Neuronal stem cell (in vitro differentiated cells): ENCODE measurements around the gene DIP2B.

Source experiments
- DNase-seq: peaks from one replicate; pipeline ENCODE4 v3.0.0-alpha.2; 2013; ENCODE audit warnings: low spot score
- H2AFZ ChIP-seq: one replicate; pipeline ENCODE4 v1.6.1; 2013; ENCODE audit warnings: mild to moderate bottlenecking, low read length, inconsistent platforms
- H2AK5ac ChIP-seq: 2 replicates; pipeline ENCODE4 v1.6.1; 2013; ENCODE audit warnings: low read depth, mild to moderate bottlenecking, inconsistent platforms, low read length, moderate library complexity, mixed read lengths
- H2BK120ac ChIP-seq: 2 replicates; pipeline ENCODE4 v1.6.1; 2013; ENCODE audit warnings: low read depth, mild to moderate bottlenecking, inconsistent platforms, low read length, moderate library complexity, mixed read lengths
- H2BK12ac ChIP-seq: one replicate; pipeline ENCODE4 v1.6.1; 2013; ENCODE audit warnings: low read length, inconsistent platforms
- H2BK15ac ChIP-seq: 2 replicates; pipeline ENCODE4 v1.6.1; 2013; ENCODE audit warnings: mild to moderate bottlenecking, low read length, inconsistent platforms, mixed read lengths
- H2BK5ac ChIP-seq: one replicate; pipeline ENCODE4 v1.6.1; 2013; ENCODE audit warnings: inconsistent platforms, mild to moderate bottlenecking, low read length, moderate library complexity
- H3K14ac ChIP-seq: one replicate; pipeline ENCODE4 v1.6.1; 2013; ENCODE audit warnings: low read length, inconsistent platforms
- H3K18ac ChIP-seq: 2 replicates; pipeline ENCODE4 v1.6.1; 2013; ENCODE audit warnings: low read length, inconsistent platforms
- H3K23ac ChIP-seq: 2 replicates; pipeline ENCODE4 v1.6.1; 2013; ENCODE audit warnings: low read depth, mild to moderate bottlenecking, mixed read lengths, low read length, inconsistent platforms; ENCODE audit not compliant: poor library complexity
- H3K27ac ChIP-seq: replicated peaks from 3 replicates; pipeline ENCODE4 v1.5.1; 2013; ENCODE audit warnings: low read length, inconsistent platforms
- H3K27me3 ChIP-seq, 3 experiments: 2 replicates each; pipeline ENCODE4 v1.6.1; 2013; ENCODE audit warnings: low read length in 3 of 3, mild to moderate bottlenecking in 2 of 3, inconsistent platforms in 1 of 3, low read depth in 1 of 3, mixed read lengths in 1 of 3, moderate library complexity in 1 of 3; ENCODE audit not compliant: control insufficient read depth in 3 of 3, insufficient read depth in 3 of 3
- H3K36me3 ChIP-seq, 2 donors: replicated peaks in 1 of 2; 2 replicates each; pipeline ENCODE4 v1.6.1; 2013; ENCODE audit warnings: low read length in 2 of 2; ENCODE audit not compliant: control insufficient read depth in 2 of 2, insufficient read depth in 2 of 2
- H3K4ac ChIP-seq: 2 replicates; pipeline ENCODE4 v1.6.1; 2013; ENCODE audit warnings: inconsistent platforms, mild to moderate bottlenecking, low read length, moderate library complexity
- H3K4me1 ChIP-seq, 2 donors: 1 replicate in 1 of 2; 2 replicates in 1 of 2; pipeline ENCODE4 v1.6.1; 2013; ENCODE audit warnings: low read length in 2 of 2, low read depth in 1 of 2; ENCODE audit not compliant: control insufficient read depth in 2 of 2, insufficient read depth in 1 of 2
- H3K4me2 ChIP-seq: one replicate; pipeline ENCODE4 v1.6.1; 2013; ENCODE audit warnings: mild to moderate bottlenecking, low read length, inconsistent platforms; ENCODE audit not compliant: insufficient read depth, poor library complexity, severe bottlenecking
- H3K4me3 ChIP-seq, 2 donors: 2 replicates each; pipeline ENCODE4 v1.5.1; 2013; ENCODE audit warnings: low read length in 2 of 2, mild to moderate bottlenecking in 2 of 2, inconsistent platforms in 1 of 2, moderate library complexity in 1 of 2
- H3K79me1 ChIP-seq: one replicate; pipeline ENCODE4 v1.6.1; 2013; ENCODE audit warnings: low read depth, mild to moderate bottlenecking, inconsistent platforms, low read length, moderate library complexity
- H3K9ac ChIP-seq: one replicate; pipeline ENCODE4 v1.6.1; 2013; ENCODE audit warnings: mild to moderate bottlenecking, low read depth, low read length, inconsistent platforms; ENCODE audit not compliant: poor library complexity
- H3K9me3 ChIP-seq, 2 donors: replicated peaks in 1 of 2; 2 replicates each; pipeline versions ENCODE3 to v1.6.1; 2013; ENCODE audit warnings: low read length in 2 of 2, mild to moderate bottlenecking in 2 of 2, inconsistent platforms in 1 of 2, low read depth in 1 of 2, mixed read lengths in 1 of 2, moderate library complexity in 1 of 2; ENCODE audit not compliant: control insufficient read depth in 2 of 2, insufficient read depth in 1 of 2
- H4K8ac ChIP-seq: one replicate; pipeline ENCODE4 v1.6.1; 2013; ENCODE audit warnings: low read depth, mild to moderate bottlenecking, inconsistent platforms, low read length, moderate library complexity
- H4K91ac ChIP-seq: one replicate; pipeline ENCODE4 v1.6.1; 2013; ENCODE audit warnings: low read length, low read depth, mild to moderate bottlenecking, inconsistent platforms; ENCODE audit not compliant: poor library complexity
- WGBS, 2 donors: extraction: QIAGEN DNeasy Blood & Tissue Kit; methylation state at CpG; one replicate each; pipeline ENCODE4 v1.1.7; 2013; ENCODE audit warnings: missing lambda C conversion rate in 2 of 2, mixed read lengths in 1 of 2; ENCODE audit not compliant: insufficient read length in 2 of 2, insufficient replicate concordance in 1 of 2; ENCODE audit errors: extremely low coverage in 2 of 2; 5-methylcytosine and 5-hydroxymethylcytosine counted together

Gene DIP2B

GRCh38 chr12:50640321-50640939 is 135.6 kb downstream of the DIP2B start:
- Histone ChIP-seq H3K23ac (no peak overlapping the region), H4K8ac (no peak overlapping the region), H2BK120ac (no peak overlapping the region), H3K4me2 (no peak overlapping the region), H3K4ac (no peak overlapping the region), H3K14ac (no peak overlapping the region), H2BK12ac (no peak overlapping the region), H3K27ac (no peak overlapping the region), H3K36me3 (peaks cover 1 to 17% of the 10 kb centered on the region in 2 donors), H2AK5ac (no peak overlapping the region), H3K18ac (no peak overlapping the region), H3K4me1 (peaks cover 2 to 5% of the 10 kb centered on the region in 2 donors), H4K91ac (no peak overlapping the region), H3K4me3 (no peak overlapping the region), H2BK15ac (no peak overlapping the region), H2BK5ac (no peak overlapping the region), H3K79me1 (no peaks in the 10 kb centered on the region), H3K9ac (no peak overlapping the region), H2AFZ (no peak overlapping the region), H3K27me3 (no peaks in the 10 kb centered on the region), H3K9me3 (no peaks in the 10 kb centered on the region)
- WGBS, 2 donors, result no CpG with 5 or more reads among the region's 7 CpGs
- no peak for DNase-seq

- no peak overlapping the region for H3K4ac ChIP-seq
- no peak overlapping the region for H3K27ac ChIP-seq
- H3K9me3 ChIP-seq, result no peaks in the 10 kb centered on the region
- H3K4me1 ChIP-seq, result peaks cover 2 to 3% of the 10 kb centered on the region in 2 donors
- H2BK12ac ChIP-seq, result no peak overlapping the region
- no peak overlapping the region for H2AFZ ChIP-seq
- H2BK5ac ChIP-seq, result no peak overlapping the region
- no peaks in the 10 kb centered on the region for H3K79me1 ChIP-seq
- H3K14ac ChIP-seq, result no peak overlapping the region
- H3K4me2 ChIP-seq, result no peak overlapping the region
- H3K18ac ChIP-seq, result no peak overlapping the region
- peaks cover 1 to 17% of the 10 kb centered on the region in 2 donors for H3K36me3 ChIP-seq
- no peak overlapping the region for H3K23ac ChIP-seq
- H3K9ac ChIP-seq, result no peak overlapping the region
- no peak overlapping the region for H2AK5ac ChIP-seq
- no peak overlapping the region for H2BK120ac ChIP-seq
- DNase-seq, result no peak
- no peak overlapping the region for H4K8ac ChIP-seq
- no peaks in the 10 kb centered on the region for H3K27me3 ChIP-seq
- H3K4me3 ChIP-seq, result no peak overlapping the region
- no peak overlapping the region for H4K91ac ChIP-seq
- no CpG with 5 or more reads among the region's 5 CpGs for WGBS, 2 donors
- H2BK15ac ChIP-seq, result no peak overlapping the region
Observed at GRCh38 chr12:50641566-50641965, 136.8 kb downstream of the DIP2B start.

GRCh38 chr12:50642035-50642451 is 137.3 kb downstream of the DIP2B start:
- Histone ChIP-seq H2BK12ac (no peak overlapping the region), H3K4ac (no peak overlapping the region), H2BK5ac (no peak overlapping the region), H4K91ac (no peak overlapping the region), H2BK15ac (no peak overlapping the region), H4K8ac (no peak overlapping the region), H3K79me1 (no peaks in the 10 kb centered on the region), H3K27ac (no peak overlapping the region), H3K18ac (no peak overlapping the region), H2BK120ac (no peak overlapping the region), H3K9me3 (no peaks in the 10 kb centered on the region), H3K4me2 (no peak overlapping the region), H3K4me1 (peaks cover 4 to 5% of the 10 kb centered on the region in 2 donors), H3K27me3 (no peaks in the 10 kb centered on the region), H3K23ac (no peak overlapping the region), H3K36me3 (peaks cover 1 to 17% of the 10 kb centered on the region in 2 donors), H3K4me3 (no peak overlapping the region), H2AK5ac (no peak overlapping the region), H2AFZ (no peak overlapping the region), H3K9ac (no peak overlapping the region), H3K14ac (no peak overlapping the region)
- no peak for DNase-seq
- WGBS, 2 donors, result no CpG with 5 or more reads among the region's 1 CpG

GRCh38 chr12:50642761-50643160 is 138.0 kb downstream of the DIP2B start:
- H3K4me1 ChIP-seq, result peaks cover 4 to 11% of the 10 kb centered on the region in 2 donors
- no peak overlapping the region for H3K14ac ChIP-seq
- no peak overlapping the region for H2AK5ac ChIP-seq
- H3K9me3 ChIP-seq, result no peaks in the 10 kb centered on the region
- H2BK5ac ChIP-seq, result no peak overlapping the region
- H3K27me3 ChIP-seq, result no peaks in the 10 kb centered on the region
- no peak overlapping the region for H2BK120ac ChIP-seq
- H4K8ac ChIP-seq, result no peak overlapping the region
- no peak overlapping the region for H4K91ac ChIP-seq
- H2BK12ac ChIP-seq, result no peak overlapping the region
- H3K23ac ChIP-seq, result no peak overlapping the region
- WGBS, 2 donors, result no CpG with 5 or more reads among the region's 5 CpGs
- no peak for DNase-seq
- no peak overlapping the region for H3K4me2 ChIP-seq
- no peak overlapping the region for H2AFZ ChIP-seq
- H3K79me1 ChIP-seq, result no peaks in the 10 kb centered on the region
- no peak overlapping the region for H3K9ac ChIP-seq
- H3K27ac ChIP-seq, result no peak overlapping the region
- H3K18ac ChIP-seq, result no peak overlapping the region
- peaks cover 1 to 17% of the 10 kb centered on the region in 2 donors for H3K36me3 ChIP-seq
- H2BK15ac ChIP-seq, result no peak overlapping the region
- H3K4me3 ChIP-seq, result no peak overlapping the region
- no peak overlapping the region for H3K4ac ChIP-seq
